Mesodermal cell (in vitro differentiated cells): ENCODE data around the gene KLK1.
"Not testable (repeated sequence)": the region's sequence is repeated elsewhere in the genome, so short reads cannot be mapped to it uniquely, and the experiment has no call there.

Experiments
- H3K27ac ChIP-seq: 2 replicates; pipeline ENCODE4 v1.7.0; 2013; ENCODE audit warnings: mild to moderate bottlenecking, low read depth, low read length, moderate library complexity; ENCODE audit not compliant: severe bottlenecking
- H3K36me3 ChIP-seq: 2 replicates; pipeline ENCODE4 v1.7.1; 2013; ENCODE audit warnings: mild to moderate bottlenecking, low read length, moderate library complexity; ENCODE audit not compliant: control insufficient read depth, insufficient read depth
- H3K4me1 ChIP-seq: one replicate; pipeline ENCODE4 v1.7.1; 2013; ENCODE audit warnings: mild to moderate bottlenecking, low read length; ENCODE audit not compliant: insufficient read depth, control insufficient read depth, poor library complexity, severe bottlenecking
- H3K4me3 ChIP-seq: 2 replicates; pipeline ENCODE4 v1.7.0; 2013; ENCODE audit warnings: low read length, control low read depth, mild to moderate bottlenecking; ENCODE audit not compliant: insufficient read depth, poor library complexity, severe bottlenecking; ENCODE audit errors: extremely low read depth
- H3K9me3 ChIP-seq: 2 replicates; pipeline ENCODE4 v1.7.1; 2013; ENCODE audit warnings: mild to moderate bottlenecking, low read length, moderate library complexity; ENCODE audit not compliant: control insufficient read depth
- WGBS, 2 experiments: methylation state at CpG; one replicate each; pipeline ENCODE4 v1.1.5; 2013; ENCODE audit warnings: missing lambda C conversion rate in 2 of 2; ENCODE audit not compliant: insufficient coverage in 2 of 2; 5-methylcytosine and 5-hydroxymethylcytosine counted together

Gene KLK1

GRCh38 chr19:50776131-50776530, 47.5 kb downstream of the KLK1 start:
- no peak overlapping the region for H3K4me3 ChIP-seq
- no peak overlapping the region for H3K27ac ChIP-seq
- WGBS, 2 experiments, result 77 to 80% methylated on average over 5 of the region's 5 CpGs
- no peaks in the 10 kb centered on the region for H3K9me3 ChIP-seq
- no peaks in the 10 kb centered on the region for H3K36me3 ChIP-seq
- H3K4me1 ChIP-seq, result no peaks in the 10 kb centered on the region

GRCh38 chr19:50773454-50773853, 50.1 kb downstream of the KLK1 start:
- not testable (repeated sequence) for H3K4me1 ChIP-seq, H3K36me3 ChIP-seq, H3K9me3 ChIP-seq, H3K4me3 ChIP-seq, H3K27ac ChIP-seq
- 75 to 84% methylated on average over 5 to 6 of the region's 7 CpGs for WGBS, 2 experiments

GRCh38 chr19:50772912-50773311, 50.7 kb downstream of the KLK1 start:
- H3K36me3 ChIP-seq, H3K4me3 ChIP-seq, H3K9me3 ChIP-seq, H3K4me1 ChIP-seq, H3K27ac ChIP-seq: not testable (repeated sequence)
- WGBS, 2 experiments, result 70 to 80% methylated on average over 3 of the region's 3 CpGs

- H3K4me3 ChIP-seq, result no peak overlapping the region
- no peaks in the 10 kb centered on the region for H3K9me3 ChIP-seq
- WGBS, 2 experiments, result 33 to 60% methylated on average over 1 of the region's 2 CpGs
- no peaks in the 10 kb centered on the region for H3K4me1 ChIP-seq
- H3K27ac ChIP-seq, result no peak overlapping the region
- H3K36me3 ChIP-seq, result no peaks in the 10 kb centered on the region
These were observed 51.1 kb downstream of the KLK1 start for GRCh38 chr19:50772476-50772875.

GRCh38 chr19:50770888-50771287, 52.7 kb downstream of the KLK1 start:
- no peak overlapping the region for H3K27ac ChIP-seq
- no peak overlapping the region for H3K4me3 ChIP-seq
- no peaks in the 10 kb centered on the region for H3K4me1 ChIP-seq
- 87 to 90% methylated on average over 13 of the region's 13 CpGs for WGBS, 2 experiments
- H3K36me3 ChIP-seq, result no peaks in the 10 kb centered on the region
- no peaks in the 10 kb centered on the region for H3K9me3 ChIP-seq

- H3K4me1 ChIP-seq, H3K36me3 ChIP-seq, H3K9me3 ChIP-seq, H3K27ac ChIP-seq, H3K4me3 ChIP-seq: not testable (repeated sequence)
- WGBS, 2 experiments, result 67% methylated on average over 1 of the region's 2 CpGs; no CpG with 5 or more reads in 1 of the 2 experiments
These were observed 53.4 kb downstream of the KLK1 start, which contains the start of gene GPR32 for GRCh38 chr19:50770164-50770563. TSS of gene GPR32 (plus strand) at chr19:50770464. CDS start at chr19:50770601, 137 bp downstream.
